ENCODE measurements around the gene AGBL4.
"Not testable (repeated sequence)": the region's sequence is repeated elsewhere in the genome, so short reads cannot be mapped to it uniquely, and the experiment has no call there.

The AGBL4 gene

GRCh38 chr1:49293016-49293415 lies 730.7 kb downstream of the AGBL4 start:
- no peaks in the 10 kb centered on the region for H3K27me3 ChIP-seq (ENCODE audit: control insufficient read depth in 1 of 2, insufficient read depth in 2 of 2, low read length in 2 of 2)
- no peaks in the 10 kb centered on the region for H3K36me3 ChIP-seq (ENCODE audit: control insufficient read depth in 1 of 2, insufficient read depth in 2 of 2, low read length in 2 of 2)
- no peak overlapping the region for H3K4me3 ChIP-seq (ENCODE audit: low read depth in 1 of 2, low read length in 2 of 2)
- H3K9ac ChIP-seq (ENCODE audit: low read depth in 1 of 2, low read length in 2 of 2) = no peak overlapping the region
- H3K27ac ChIP-seq (ENCODE audit: low read depth, low read length) = no peak overlapping the region
- H3K9me3 ChIP-seq (ENCODE audit: control insufficient read depth in 1 of 2, low read length in 2 of 2) = peaks cover 0 to 13% of the 10 kb centered on the region in 2 donors
- no peaks in the 10 kb centered on the region for H3K4me1 ChIP-seq (ENCODE audit: control insufficient read depth in 1 of 2, insufficient read depth in 2 of 2, low read length in 2 of 2)

GRCh38 chr1:49257211-49258049 lies 766.3 kb downstream of the AGBL4 start:
- H3K9ac ChIP-seq (ENCODE audit: low read depth in 1 of 2, low read length in 2 of 2); H3K27ac ChIP-seq (ENCODE audit: low read depth, low read length); H3K27me3 ChIP-seq (ENCODE audit: control insufficient read depth in 1 of 2, insufficient read depth in 2 of 2, low read length in 2 of 2); H3K9me3 ChIP-seq (ENCODE audit: control insufficient read depth in 1 of 2, low read length in 2 of 2); H3K4me3 ChIP-seq (ENCODE audit: low read depth in 1 of 2, low read length in 2 of 2); H3K4me1 ChIP-seq (ENCODE audit: control insufficient read depth in 1 of 2, insufficient read depth in 2 of 2, low read length in 2 of 2); H3K36me3 ChIP-seq (ENCODE audit: control insufficient read depth in 1 of 2, insufficient read depth in 2 of 2, low read length in 2 of 2): not testable (repeated sequence)

- no peak overlapping the region for H3K4me3 ChIP-seq (ENCODE audit: low read depth in 1 of 2, low read length in 2 of 2)
- H3K9me3 ChIP-seq (ENCODE audit: control insufficient read depth in 1 of 2, low read length in 2 of 2) = peaks cover 2 to 11% of the 10 kb centered on the region in 2 donors
- H3K27me3 ChIP-seq (ENCODE audit: control insufficient read depth in 1 of 2, insufficient read depth in 2 of 2, low read length in 2 of 2) = no peaks in the 10 kb centered on the region
- H3K9ac ChIP-seq (ENCODE audit: low read depth in 1 of 2, low read length in 2 of 2) = no peak overlapping the region
- no peaks in the 10 kb centered on the region for H3K4me1 ChIP-seq (ENCODE audit: control insufficient read depth in 1 of 2, insufficient read depth in 2 of 2, low read length in 2 of 2)
- H3K27ac ChIP-seq (ENCODE audit: low read depth, low read length) = no peak overlapping the region
- H3K36me3 ChIP-seq (ENCODE audit: control insufficient read depth in 1 of 2, insufficient read depth in 2 of 2, low read length in 2 of 2) = no peaks in the 10 kb centered on the region
Measured at GRCh38 chr1:49252917-49253316, 770.8 kb downstream of the AGBL4 start.

GRCh38 chr1:49251019-49251784 lies 772.6 kb downstream of the AGBL4 start:
- Histone ChIP-seq H3K9me3 (ENCODE audit: control insufficient read depth in 1 of 2, low read length in 2 of 2) (peaks cover 2 to 11% of the 10 kb centered on the region in 2 donors), H3K4me1 (ENCODE audit: control insufficient read depth in 1 of 2, insufficient read depth in 2 of 2, low read length in 2 of 2) (no peaks in the 10 kb centered on the region), H3K9ac (ENCODE audit: low read depth in 1 of 2, low read length in 2 of 2) (no peak overlapping the region), H3K27ac (ENCODE audit: low read depth, low read length) (no peak overlapping the region), H3K27me3 (ENCODE audit: control insufficient read depth in 1 of 2, insufficient read depth in 2 of 2, low read length in 2 of 2) (no peaks in the 10 kb centered on the region), H3K4me3 (ENCODE audit: low read depth in 1 of 2, low read length in 2 of 2) (no peak overlapping the region), H3K36me3 (ENCODE audit: control insufficient read depth in 1 of 2, insufficient read depth in 2 of 2, low read length in 2 of 2) (no peaks in the 10 kb centered on the region)

GRCh38 chr1:49240709-49241221 lies 783.0 kb downstream of the AGBL4 start:
- Histone ChIP-seq H3K27ac (ENCODE audit: low read depth, low read length) (no peak overlapping the region), H3K4me3 (ENCODE audit: low read depth in 1 of 2, low read length in 2 of 2) (no peak overlapping the region), H3K36me3 (ENCODE audit: control insufficient read depth in 1 of 2, insufficient read depth in 2 of 2, low read length in 2 of 2) (no peaks in the 10 kb centered on the region), H3K9me3 (ENCODE audit: control insufficient read depth in 1 of 2, low read length in 2 of 2) (peaks cover 0 to 4% of the 10 kb centered on the region in 2 donors), H3K9ac (ENCODE audit: low read depth in 1 of 2, low read length in 2 of 2) (no peak overlapping the region), H3K4me1 (ENCODE audit: control insufficient read depth in 1 of 2, insufficient read depth in 2 of 2, low read length in 2 of 2) (no peaks in the 10 kb centered on the region), H3K27me3 (ENCODE audit: control insufficient read depth in 1 of 2, insufficient read depth in 2 of 2, low read length in 2 of 2) (no peaks in the 10 kb centered on the region)

- H3K27ac ChIP-seq (ENCODE audit: low read depth, low read length) = no peak overlapping the region
- peaks cover 0 to 4% of the 10 kb centered on the region in 2 donors for H3K9me3 ChIP-seq (ENCODE audit: control insufficient read depth in 1 of 2, low read length in 2 of 2)
- H3K4me1 ChIP-seq (ENCODE audit: control insufficient read depth in 1 of 2, insufficient read depth in 2 of 2, low read length in 2 of 2) = no peaks in the 10 kb centered on the region
- H3K36me3 ChIP-seq (ENCODE audit: control insufficient read depth in 1 of 2, insufficient read depth in 2 of 2, low read length in 2 of 2) = no peaks in the 10 kb centered on the region
- no peaks in the 10 kb centered on the region for H3K27me3 ChIP-seq (ENCODE audit: control insufficient read depth in 1 of 2, insufficient read depth in 2 of 2, low read length in 2 of 2)
- no peak overlapping the region for H3K9ac ChIP-seq (ENCODE audit: low read depth in 1 of 2, low read length in 2 of 2)
- H3K4me3 ChIP-seq (ENCODE audit: low read depth in 1 of 2, low read length in 2 of 2) = no peak overlapping the region
Measured at GRCh38 chr1:49234988-49235387, 788.8 kb downstream of the AGBL4 start.

GRCh38 chr1:49229555-49229954 lies 794.2 kb downstream of the AGBL4 start:
- Histone ChIP-seq H3K4me1 (ENCODE audit: control insufficient read depth in 1 of 2, insufficient read depth in 2 of 2, low read length in 2 of 2) (no peaks in the 10 kb centered on the region), H3K27ac (ENCODE audit: low read depth, low read length) (no peak overlapping the region), H3K27me3 (ENCODE audit: control insufficient read depth in 1 of 2, insufficient read depth in 2 of 2, low read length in 2 of 2) (no peaks in the 10 kb centered on the region), H3K9ac (ENCODE audit: low read depth in 1 of 2, low read length in 2 of 2) (no peak overlapping the region), H3K36me3 (ENCODE audit: control insufficient read depth in 1 of 2, insufficient read depth in 2 of 2, low read length in 2 of 2) (no peaks in the 10 kb centered on the region), H3K9me3 (ENCODE audit: control insufficient read depth in 1 of 2, low read length in 2 of 2) (no peaks in the 10 kb centered on the region), H3K4me3 (ENCODE audit: low read depth in 1 of 2, low read length in 2 of 2) (no peak overlapping the region)

GRCh38 chr1:49226758-49227157 lies 797.0 kb downstream of the AGBL4 start:
- H3K27me3 ChIP-seq (ENCODE audit: control insufficient read depth in 1 of 2, insufficient read depth in 2 of 2, low read length in 2 of 2) = no peaks in the 10 kb centered on the region
- H3K36me3 ChIP-seq (ENCODE audit: control insufficient read depth in 1 of 2, insufficient read depth in 2 of 2, low read length in 2 of 2) = no peaks in the 10 kb centered on the region
- H3K4me3 ChIP-seq (ENCODE audit: low read depth in 1 of 2, low read length in 2 of 2) = no peak overlapping the region
- H3K9me3 ChIP-seq (ENCODE audit: control insufficient read depth in 1 of 2, low read length in 2 of 2) = no peaks in the 10 kb centered on the region
- no peak overlapping the region for H3K9ac ChIP-seq (ENCODE audit: low read depth in 1 of 2, low read length in 2 of 2)
- H3K27ac ChIP-seq (ENCODE audit: low read depth, low read length) = no peak overlapping the region
- no peaks in the 10 kb centered on the region for H3K4me1 ChIP-seq (ENCODE audit: control insufficient read depth in 1 of 2, insufficient read depth in 2 of 2, low read length in 2 of 2)

GRCh38 chr1:49225464-49225863 lies 798.3 kb downstream of the AGBL4 start:
- Histone ChIP-seq H3K9me3 (ENCODE audit: control insufficient read depth in 1 of 2, low read length in 2 of 2) (no peaks in the 10 kb centered on the region), H3K27me3 (ENCODE audit: control insufficient read depth in 1 of 2, insufficient read depth in 2 of 2, low read length in 2 of 2) (no peaks in the 10 kb centered on the region), H3K36me3 (ENCODE audit: control insufficient read depth in 1 of 2, insufficient read depth in 2 of 2, low read length in 2 of 2) (no peaks in the 10 kb centered on the region), H3K9ac (ENCODE audit: low read depth in 1 of 2, low read length in 2 of 2) (no peak overlapping the region), H3K4me3 (ENCODE audit: low read depth in 1 of 2, low read length in 2 of 2) (no peak overlapping the region), H3K27ac (ENCODE audit: low read depth, low read length) (no peak overlapping the region), H3K4me1 (ENCODE audit: control insufficient read depth in 1 of 2, insufficient read depth in 2 of 2, low read length in 2 of 2) (no peaks in the 10 kb centered on the region)

GRCh38 chr1:49213301-49213700 lies 810.5 kb downstream of the AGBL4 start:
- Histone ChIP-seq H3K9me3 (ENCODE audit: control insufficient read depth in 1 of 2, low read length in 2 of 2) (no peaks in the 10 kb centered on the region), H3K4me3 (ENCODE audit: low read depth in 1 of 2, low read length in 2 of 2) (no peak overlapping the region), H3K27me3 (ENCODE audit: control insufficient read depth in 1 of 2, insufficient read depth in 2 of 2, low read length in 2 of 2) (no peaks in the 10 kb centered on the region), H3K27ac (ENCODE audit: low read depth, low read length) (no peak overlapping the region), H3K4me1 (ENCODE audit: control insufficient read depth in 1 of 2, insufficient read depth in 2 of 2, low read length in 2 of 2) (no peaks in the 10 kb centered on the region), H3K36me3 (ENCODE audit: control insufficient read depth in 1 of 2, insufficient read depth in 2 of 2, low read length in 2 of 2) (no peaks in the 10 kb centered on the region), H3K9ac (ENCODE audit: low read depth in 1 of 2, low read length in 2 of 2) (no peak overlapping the region)

Data from duodenal mucosa (tissue), 2 donors.